NCI-H1417 treated with DMSO at 0.1 percent for 48 hours (cell line): ENCODE results near the gene GADL1.

ENCODE experiments used
- DNase-seq: peaks from one replicate; lab custom pipeline; 2025; lab: John Stamatoyannopoulos, UW

GADL1 gene

GRCh38 chr3:30894521-30895251 is at the start of gene GADL1:
Gene GADL1, minus strand, starts transcription at chr3:30894661. Its CDS starts 47 bp downstream, at chr3:30894614.
- DNase-seq = no peak

GRCh38 chr3:30944124-30944523 is 49.7 kb upstream of the GADL1 start:
- DNase-seq = no peak

GRCh38 chr3:30943206-30943605 is 48.7 kb upstream of the GADL1 start:
- no peak for DNase-seq

- no peak for DNase-seq
Measured at GRCh38 chr3:30941342-30941741, 46.9 kb upstream of the GADL1 start.

- DNase-seq = no peak
Measured at GRCh38 chr3:30940740-30941139, 46.3 kb upstream of the GADL1 start.

- no peak for DNase-seq
Measured at GRCh38 chr3:30934208-30934550, 39.7 kb upstream of the GADL1 start.

- DNase-seq = peak; percentile 61
Measured at GRCh38 chr3:30933478-30934207, 39.2 kb upstream of the GADL1 start.

GRCh38 chr3:30932513-30933098 is 38.1 kb upstream of the GADL1 start:
- DNase-seq = no peak

- DNase-seq = no peak
Measured at GRCh38 chr3:30924763-30925162, 30.3 kb upstream of the GADL1 start.

- DNase-seq = no peak
Measured at GRCh38 chr3:30919564-30919963, 25.1 kb upstream of the GADL1 start.

GRCh38 chr3:30918761-30919160 is 24.3 kb upstream of the GADL1 start:
- DNase-seq = no peak

GRCh38 chr3:30915782-30916181 is 21.3 kb upstream of the GADL1 start:
- no peak for DNase-seq

- no peak for DNase-seq
Measured at GRCh38 chr3:30914696-30915095, 20.2 kb upstream of the GADL1 start.

GRCh38 chr3:30913176-30913575 is 18.7 kb upstream of the GADL1 start:
- no peak for DNase-seq

GRCh38 chr3:30912301-30912700 is 17.8 kb upstream of the GADL1 start:
- DNase-seq = no peak

- DNase-seq = peak; percentile 28
Measured at GRCh38 chr3:30908456-30909037, 14.1 kb upstream of the GADL1 start.

- no peak for DNase-seq
Measured at GRCh38 chr3:30904996-30905395, 10.5 kb upstream of the GADL1 start.

- DNase-seq = no peak
Measured at GRCh38 chr3:30895329-30895728, 868 bp upstream of the GADL1 start.

GRCh38 chr3:30893678-30894325 is 659 bp downstream of the GADL1 start:
- no peak for DNase-seq

GRCh38 chr3:30890907-30891306 is 3.6 kb downstream of the GADL1 start:
- no peak for DNase-seq

- no peak for DNase-seq
Measured at GRCh38 chr3:30886888-30887287, 7.6 kb downstream of the GADL1 start.

GRCh38 chr3:30878862-30879261 is 15.6 kb downstream of the GADL1 start:
- no peak for DNase-seq
